CD4-positive, alpha-beta T cell treated with Interleukin-1 beta for 1 hour (primary cell): ENCODE results near the gene C1orf105.
"Not testable (repeated sequence)": the region's sequence is repeated elsewhere in the genome, so short reads cannot be mapped to it uniquely, and the experiment has no call there.

ENCODE experiments used
- DNase-seq, 2 donors: peaks; one replicate each; pipeline ENCODE4 v3.0.0-alpha.2; 2020 to 2022

Gene C1orf105

GRCh38 chr1:172492421-172492820 lies 71.9 kb downstream of the C1orf105 start:
- DNase-seq: no peak

- DNase-seq: no peak
Observed at GRCh38 chr1:172494166-172494565, 73.7 kb downstream of the C1orf105 start.

GRCh38 chr1:172496127-172496526 lies 75.6 kb downstream of the C1orf105 start:
- not testable (repeated sequence) for DNase-seq

- no peak for DNase-seq
Observed at GRCh38 chr1:172496678-172497077, 76.2 kb downstream of the C1orf105 start.

GRCh38 chr1:172497230-172497629 lies 76.7 kb downstream of the C1orf105 start:
- no peak for DNase-seq

GRCh38 chr1:172498857-172499256 lies 78.4 kb downstream of the C1orf105 start:
- DNase-seq: no peak

GRCh38 chr1:172499636-172500141 lies 79.2 kb downstream of the C1orf105 start:
- no peak for DNase-seq

GRCh38 chr1:172500207-172500606 lies 79.7 kb downstream of the C1orf105 start:
- DNase-seq: no peak

- DNase-seq: no peak
Observed at GRCh38 chr1:172507741-172508140, 87.3 kb downstream of the C1orf105 start.

- no peak for DNase-seq
Observed at GRCh38 chr1:172510479-172510878, 90.0 kb downstream of the C1orf105 start.

GRCh38 chr1:172512591-172512990 lies 92.1 kb downstream of the C1orf105 start:
- no peak for DNase-seq

- no peak for DNase-seq
Observed at GRCh38 chr1:172513479-172513878, 93.0 kb downstream of the C1orf105 start.

- no peak for DNase-seq
Observed at GRCh38 chr1:172514108-172514507, 93.6 kb downstream of the C1orf105 start.

GRCh38 chr1:172515436-172515835 lies 95.0 kb downstream of the C1orf105 start:
- DNase-seq: no peak

- DNase-seq: peak in 1 of 2 donors; percentile 4
Observed at GRCh38 chr1:172515927-172516326, 95.4 kb downstream of the C1orf105 start.

- DNase-seq: no peak
Observed at GRCh38 chr1:172517081-172517480, 96.6 kb downstream of the C1orf105 start.

GRCh38 chr1:172517545-172517944 lies 97.1 kb downstream of the C1orf105 start:
- no peak for DNase-seq
